Measurements from ENCODE around the gene SHC2.
A peak's percentile ranks its signal among the peaks of the same experiment; 100 is the strongest.

Gene SHC2

GRCh38 chr19:372306-372890 lies 88.4 kb downstream of the SHC2 start:
- peak; percentile 20 for DNase-seq (ENCODE audit: low spot score)

GRCh38 chr19:371501-372168 lies 89.2 kb downstream of the SHC2 start:
- DNase-seq (ENCODE audit: low spot score) = no peak

- no peak for DNase-seq (ENCODE audit: low spot score)
Observed at GRCh38 chr19:370641-371330, 90.0 kb downstream of the SHC2 start.

GRCh38 chr19:369876-370275 lies 91.0 kb downstream of the SHC2 start:
- no peak for DNase-seq (ENCODE audit: low spot score)

GRCh38 chr19:369256-369655 lies 91.6 kb downstream of the SHC2 start:
- no peak for DNase-seq (ENCODE audit: low spot score)

GRCh38 chr19:368630-369024 lies 92.2 kb downstream of the SHC2 start:
- no peak for DNase-seq (ENCODE audit: low spot score)

- no peak for DNase-seq (ENCODE audit: low spot score)
Observed at GRCh38 chr19:367963-368629, 92.7 kb downstream of the SHC2 start.

GRCh38 chr19:367561-367960 lies 93.3 kb downstream of the SHC2 start:
- DNase-seq (ENCODE audit: low spot score) = no peak

GRCh38 chr19:366951-367350 lies 93.9 kb downstream of the SHC2 start:
- no peak for DNase-seq (ENCODE audit: low spot score)

Measured in globus pallidus (tissue), 1 donor.